HG03135 (cell line): ENCODE data around the gene CDX2.

Source experiments
- ATAC-seq: cut with Tn5 transposase; IDR thresholded peaks from one replicate; pipeline ENCODE4 v1.9.1; 2021; ENCODE audit warnings: mild to moderate bottlenecking, moderate library complexity; ENCODE audit not compliant: unreplicated experiment

Gene CDX2

DNA sequence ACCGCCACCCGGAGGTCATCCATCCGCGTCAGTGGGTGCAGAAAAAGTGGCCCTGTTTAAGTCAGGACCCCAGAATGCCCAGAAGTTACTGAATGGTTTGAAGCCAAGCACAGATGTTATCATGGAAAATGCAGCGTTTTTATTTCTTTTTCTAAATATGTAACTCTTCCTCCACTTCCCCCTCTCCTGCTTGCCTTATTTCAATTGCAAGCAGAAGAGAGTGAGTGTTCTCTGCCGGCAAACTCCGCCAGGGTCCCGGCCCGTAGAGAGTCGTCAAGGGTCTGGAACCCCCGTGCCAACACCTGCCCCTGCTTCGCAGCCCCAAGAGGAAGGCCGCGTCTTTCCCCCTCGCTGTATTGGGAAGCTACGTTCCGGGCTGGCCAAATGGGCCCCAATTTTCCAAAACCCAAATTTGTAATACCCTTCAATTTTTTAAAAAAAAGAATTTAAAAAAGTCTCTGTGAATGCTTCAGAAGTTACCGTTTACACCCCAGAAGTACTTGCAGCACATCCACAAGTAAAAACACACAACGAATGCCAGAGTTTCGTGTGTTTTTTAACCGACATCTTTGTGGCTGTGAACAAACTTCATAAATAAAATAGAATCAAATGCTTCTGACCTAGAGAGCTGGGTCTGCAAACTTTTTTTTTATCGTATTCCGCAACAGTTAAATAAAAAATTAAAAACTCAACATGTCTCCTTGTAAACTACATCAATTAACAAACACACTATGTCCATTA lies 50.0 kb downstream of the CDX2 start:
- ATAC-seq: no peak

- no peak for ATAC-seq
Measured at GRCh38 chr13:27918041-27918917, 50.8 kb downstream of the CDX2 start.

DNA sequence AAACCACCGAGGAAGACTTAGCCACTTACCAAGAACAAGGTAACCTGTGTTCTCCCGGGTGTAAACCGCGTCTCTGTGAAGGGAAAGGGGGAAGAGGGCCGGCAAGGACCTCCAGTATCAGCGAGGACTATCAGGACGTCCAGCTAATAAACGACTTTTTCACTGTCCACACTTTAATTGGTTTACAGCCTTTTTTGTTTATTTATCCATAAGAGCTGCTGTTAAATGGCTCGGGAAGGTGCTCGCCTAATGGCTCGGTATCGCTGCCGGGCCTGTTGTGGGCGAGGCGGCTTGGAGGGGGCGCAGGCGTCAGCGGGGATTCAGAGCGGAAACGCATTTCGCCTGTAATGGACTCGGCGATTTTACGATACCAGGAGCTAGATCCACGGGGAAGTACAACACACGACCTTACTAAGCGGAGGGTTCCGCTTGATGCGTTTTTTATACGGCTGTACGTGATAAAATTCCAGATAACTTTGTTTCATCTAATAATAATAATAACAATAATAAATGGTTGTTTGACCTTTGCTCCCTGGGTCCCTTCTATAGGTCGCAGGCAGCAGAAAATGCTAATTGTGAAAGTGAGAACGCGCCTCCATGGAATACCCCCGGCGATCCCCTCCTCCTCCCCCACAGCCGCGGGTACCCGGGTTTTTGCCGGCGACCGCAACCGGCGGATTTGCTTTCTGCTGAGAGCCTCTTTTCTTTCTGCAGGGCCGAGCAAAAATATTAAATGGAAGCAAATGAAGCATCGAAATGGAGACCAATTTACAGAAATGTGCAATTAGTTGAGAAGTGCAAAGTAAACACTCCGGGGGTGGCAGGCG lies 51.8 kb downstream of the CDX2 start:
- no peak for ATAC-seq

- ATAC-seq: no peak
Measured at GRCh38 chr13:27915301-27916207, 53.6 kb downstream of the CDX2 start.

DNA sequence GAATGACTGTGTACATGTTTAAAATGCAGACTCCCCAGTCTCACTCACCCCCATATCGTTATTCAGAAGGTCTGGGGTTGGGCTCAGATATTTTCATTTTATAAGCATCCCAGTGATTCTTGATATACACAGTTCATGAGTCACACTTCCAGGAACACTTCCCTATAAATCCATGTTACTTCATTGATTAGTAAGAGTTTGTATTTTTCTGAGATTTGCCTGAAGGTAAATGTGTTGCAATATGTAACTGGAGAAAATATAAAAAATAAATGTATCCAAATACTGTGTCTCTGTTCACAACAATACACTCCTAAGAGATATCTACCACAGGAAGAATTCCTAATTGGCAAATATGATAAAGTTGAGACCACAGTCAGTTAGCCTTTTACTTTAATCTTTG lies 56.0 kb downstream of the CDX2 start:
- no peak for ATAC-seq

DNA sequence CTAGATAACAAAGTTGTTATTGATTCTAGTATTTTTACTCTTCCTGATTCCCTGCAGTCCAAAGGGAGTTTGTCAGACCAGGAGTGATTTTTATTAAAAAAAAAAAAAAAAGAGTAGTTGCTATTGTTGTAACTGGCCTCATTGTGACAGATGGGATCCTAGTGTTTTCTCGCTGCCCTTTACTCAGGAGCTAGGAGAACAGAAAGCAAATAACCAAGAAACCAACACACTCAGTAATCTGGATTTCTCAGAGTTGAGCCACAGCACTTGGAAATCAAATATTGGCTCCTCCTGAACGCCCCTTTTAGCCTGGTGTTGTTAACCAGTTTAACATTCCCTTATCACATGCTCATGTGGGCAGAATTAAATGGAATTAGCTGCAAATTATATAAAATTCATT lies 57.6 kb downstream of the CDX2 start:
- no peak for ATAC-seq
